ENCODE data around the gene SAFB. TPM values are rescaled to one million over a fixed set of nuclear protein-coding genes. Genes with fewer than 3 reads are reported as not detected.

SAFB gene
- total RNA-seq, 1 experiment from 2014 or later, result 143 TPM

GRCh38 chr19:5590151-5590864, 32.6 kb upstream of the SAFB start:
- no peak for TF ChIP-seq FOSL1 (IDR thresholded peaks at IDR 0.05; ENCODE audit: low read depth)
- no peak for TF ChIP-seq YY1 (IDR thresholded peaks at IDR 0.05; ENCODE audit: extremely low read depth, insufficient replicate concordance, low read depth, low read length)
- no peak for TF ChIP-seq ELF1 (IDR thresholded peaks at IDR 0.05; ENCODE audit: borderline replicate concordance, low read depth)
- no peak for TF ChIP-seq POLR2AphosphoS5 (IDR thresholded peaks at IDR 0.05; ENCODE audit: low read depth, low read length)
- no peak for TF ChIP-seq ATF3 (IDR thresholded peaks at IDR 0.05)
- TF ChIP-seq CTCF (IDR thresholded peaks at IDR 0.05 in 2 of 3, conservative IDR thresholded peaks at IDR 0.05 in 1 of 3; ENCODE audit: borderline replicate concordance in 1 of 3, insufficient read depth in 1 of 3, low read depth in 2 of 3, low read length in 2 of 3), result no peak
- TF ChIP-seq MAX (IDR thresholded peaks at IDR 0.05), result no peak
- no peak for TF ChIP-seq CEBPB (IDR thresholded peaks at IDR 0.05; ENCODE audit: low read depth)
- no peak for TF ChIP-seq EZH2phosphoT487 (IDR thresholded peaks at IDR 0.05; ENCODE audit: borderline replicate concordance)
- TF ChIP-seq POLR2A (IDR thresholded peaks at IDR 0.05; ENCODE audit: borderline replicate concordance, extremely low read depth, insufficient read depth, insufficient read length), result no peak
- no peak for TF ChIP-seq ZBTB33 (IDR thresholded peaks at IDR 0.05; ENCODE audit: extremely low read depth, insufficient replicate concordance, low read length)
- no peak for TF ChIP-seq JUND (IDR thresholded peaks at IDR 0.05)
- no peak for TF ChIP-seq ZNF274 (IDR thresholded peaks at IDR 0.05; ENCODE audit: low read depth, low read length)
- TF ChIP-seq SIN3A (IDR thresholded peaks at IDR 0.05; ENCODE audit: low read depth), result no peak
- no peak for TF ChIP-seq EZH2 (IDR thresholded peaks at IDR 0.05)
- no peak for TF ChIP-seq CBX3 (IDR thresholded peaks at IDR 0.05; ENCODE audit: low read depth)
- TF ChIP-seq RAD21 (IDR thresholded peaks at IDR 0.05; ENCODE audit: low read depth), result no peak
- TF ChIP-seq REST (IDR thresholded peaks at IDR 0.05; ENCODE audit: low read depth), result no peak
- no peak for TF ChIP-seq EGR1 (IDR thresholded peaks at IDR 0.05; ENCODE audit: low read depth)
- no peak for TF ChIP-seq ZFX (IDR thresholded peaks at IDR 0.05)
- H3K4me1 ChIP-seq (ENCODE audit: control insufficient read depth in 1 of 2, insufficient read depth in 2 of 2, low read length in 2 of 2), result no peaks in the 10 kb centered on the region
- CTCF ChIA-PET, result no interaction called here
- H3K9me2 ChIP-seq (ENCODE audit: insufficient read depth), result no peaks in the 10 kb centered on the region
- DNase-seq (ENCODE audit: low read depth, low spot score), result no peak
- no peaks in the 10 kb centered on the region for H4K20me1 ChIP-seq (ENCODE audit: insufficient read depth)
- RAD21 ChIA-PET (ENCODE audit: low non-redundant PET in 1 of 2, low total read pairs in 2 of 2, uncharacterized antibody in 2 of 2, unreplicated experiment in 2 of 2), result no interaction called here
- POLR2A ChIA-PET, result no interaction called here
- no peaks in the 10 kb centered on the region for H3K27me3 ChIP-seq (ENCODE audit: insufficient read depth, low read length)
- intact Hi-C loops (cut with micrococcal nuclease), result no loop called here
- no peak for ATAC-seq
- H3K79me2 ChIP-seq (ENCODE audit: insufficient read depth, low read length), result peaks cover 11% of the 10 kb centered on the region; the same call in 1 of the 2 replicates
- no TSS peak for BruUV-seq (replicated peaks)
- peaks cover 50 to 59% of the 10 kb centered on the region in 2 experiments; a peak in 3 of 4 replicates for H3K36me3 ChIP-seq (ENCODE audit: control insufficient read depth in 1 of 2, insufficient read depth in 2 of 2, low read length in 2 of 2)
- no peak overlapping the region for H2AFZ ChIP-seq (ENCODE audit: low read depth, low read length, poor library complexity, severe bottlenecking)
- H3K9me3 ChIP-seq (ENCODE audit: control insufficient read depth in 1 of 2, insufficient read depth in 1 of 2, low read depth in 1 of 2, low read length in 2 of 2), result no peaks in the 10 kb centered on the region
- H3K4me3 ChIP-seq (replicated peaks in 1 of 2; ENCODE audit: low read depth in 1 of 2, low read length in 2 of 2), result no peak overlapping the region
- no peak overlapping the region for H3K27ac ChIP-seq (ENCODE audit: low read depth, low read length)
- H3K9ac ChIP-seq (ENCODE audit: low read length), result no peak overlapping the region
- H3K4me2 ChIP-seq (ENCODE audit: low read length), result no peak overlapping the region
